Activated CD4-positive, CD25-positive, alpha-beta regulatory T cell (primary cell): Measurements from ENCODE around the gene MANEA.
"Not testable (repeated sequence)": the region's sequence is repeated elsewhere in the genome, so short reads cannot be mapped to it uniquely, and the experiment has no call there.

Experiments
- DNase-seq, 4 experiments: peaks; one replicate each; lab custom pipeline; 2025; lab: John Stamatoyannopoulos, UW

The MANEA gene

GRCh38 chr6:95577304-95578105 is at the start of gene MANEA:
Gene MANEA, plus strand, starts transcription at chr6:95577535. Its CDS starts 8,905 bp downstream, at chr6:95586440.
- DNase-seq = peak; percentile 71 to 76 (median 74)

- DNase-seq = no peak
Observed at GRCh38 chr6:95529762-95530161, 47.6 kb upstream of the MANEA start.

- DNase-seq = no peak
Observed at GRCh38 chr6:95530176-95530819, 47.0 kb upstream of the MANEA start.

- no peak for DNase-seq
Observed at GRCh38 chr6:95543798-95544197, 33.5 kb upstream of the MANEA start.

GRCh38 chr6:95544517-95545225 is 32.7 kb upstream of the MANEA start:
- DNase-seq = no peak

- no peak for DNase-seq
Observed at GRCh38 chr6:95545226-95545625, 32.1 kb upstream of the MANEA start.

GRCh38 chr6:95545686-95546085 is 31.6 kb upstream of the MANEA start:
- no peak for DNase-seq

- DNase-seq = no peak
Observed at GRCh38 chr6:95546148-95546547, 31.2 kb upstream of the MANEA start.

- DNase-seq = no peak
Observed at GRCh38 chr6:95547043-95547442, 30.3 kb upstream of the MANEA start.

GRCh38 chr6:95548188-95548786 is 29.0 kb upstream of the MANEA start:
- DNase-seq = no peak

- DNase-seq = no peak
Observed at GRCh38 chr6:95551678-95552324, 25.5 kb upstream of the MANEA start.

- DNase-seq = no peak
Observed at GRCh38 chr6:95553880-95554279, 23.5 kb upstream of the MANEA start.

- not testable (repeated sequence) for DNase-seq
Observed at GRCh38 chr6:95560956-95561355, 16.4 kb upstream of the MANEA start.

- no peak for DNase-seq
Observed at GRCh38 chr6:95569560-95569959, 7.8 kb upstream of the MANEA start.

GRCh38 chr6:95572098-95572497 is 5.2 kb upstream of the MANEA start:
- no peak for DNase-seq

GRCh38 chr6:95574811-95575210 is 2.5 kb upstream of the MANEA start:
- no peak for DNase-seq

- DNase-seq = no peak
Observed at GRCh38 chr6:95576218-95576997, 927 bp upstream of the MANEA start.

- no peak for DNase-seq
Observed at GRCh38 chr6:95576998-95577303, 384 bp upstream of the MANEA start.

- DNase-seq = peak in 1 of 4 experiments; percentile 3
Observed at GRCh38 chr6:95578106-95578410, 723 bp downstream of the MANEA start.

GRCh38 chr6:95581073-95581472 is 3.7 kb downstream of the MANEA start:
- no peak for DNase-seq

GRCh38 chr6:95584226-95584625 is 6.9 kb downstream of the MANEA start:
- not testable (repeated sequence) for DNase-seq

GRCh38 chr6:95587989-95588388 is 10.7 kb downstream of the MANEA start:
- no peak for DNase-seq
